ENCODE data around the gene KIAA0319L.

GRCh38 chr1:35408925-35409324, 148.3 kb downstream of the KIAA0319L start:
- no peak for TF ChIP-seq GATA2 (IDR thresholded peaks at IDR 0.05; ENCODE audit: low read depth, low read length)
- TF ChIP-seq GATA3 (IDR thresholded peaks at IDR 0.05; ENCODE audit: low read depth, low read length) = no peak

Measured in SH-SY5Y (cell line).